ENCODE measurements around the gene PTPA. TPM values are rescaled to one million over a fixed set of nuclear protein-coding genes. Genes with fewer than 3 reads are reported as not detected.

The PTPA gene
- total and polyA plus RNA-seq, 2 donors (not counting 1 experiment from before 2014, with no cell fraction given): 35.0 to 73.9 TPM

GRCh38 chr9:129149442-129149841 lies 38.2 kb downstream of the PTPA start:
- peak overlapping the region; percentile 54 for H3K27ac Mint-ChIP-seq
- H3K9ac ChIP-seq (ENCODE audit: low read length): no peak overlapping the region
- H3K4me2 ChIP-seq (replicated peaks; ENCODE audit: low read depth, low read length, poor library complexity, severe bottlenecking): peak overlapping the region; percentile 20
- ChIA-PET CTCF (interaction anchor here (1.0 to 4.9 kb wide), 6 partner anchors 9 to 462 kb away, joined by 3 to 25 read pairs (median 5); no protein-coding TSS in a partner anchor), POLR2A (no interaction called here)
- H3K27me3 Mint-ChIP-seq: no peaks in the 10 kb centered on the region
- 70% methylated on average over 5 of the region's 6 CpGs for WGBS (ENCODE audit: insufficient coverage)
- ATAC-seq (ENCODE audit: low read depth) (peak; percentile 39), DNase-seq (no peak)
- peaks cover 0 to 16% of the 10 kb centered on the region in 2 experiments for H3K36me3 ChIP-seq (replicated peaks in 1 of 2; ENCODE audit: control extremely low read depth in 1 of 2, control insufficient read depth in 1 of 2, extremely low read depth in 1 of 2, insufficient read depth in 2 of 2, low read length in 1 of 2)
- peaks cover 13% of the 10 kb centered on the region for H3K4me1 Mint-ChIP-seq
- intact Hi-C loops (cut with micrococcal nuclease): no loop called here
- H3K27me3 ChIP-seq (replicated peaks in 1 of 4; ENCODE audit: control extremely low read depth in 1 of 4, control insufficient read depth in 3 of 4, insufficient read depth in 4 of 4, low read length in 3 of 4): no peaks in the 10 kb centered on the region
- no peaks in the 10 kb centered on the region for H3K9me3 Mint-ChIP-seq (ENCODE audit: insufficient read depth)
- H3K4me3 Mint-ChIP-seq: peak overlapping the region; percentile 23
- no peak for TF ChIP-seq EZH2 (IDR thresholded peaks at IDR 0.05; ENCODE audit: borderline replicate concordance, insufficient read depth, low read depth, low read length, poor library complexity, severe bottlenecking)
- TF ChIP-seq CTCF (IDR thresholded peaks at IDR 0.05): no peak
- H3K27ac ChIP-seq (ENCODE audit: low read length in 2 of 2): peak overlapping the region in 1 of 2 donors; percentile 36
- H2AFZ ChIP-seq (ENCODE audit: insufficient read depth, low read depth, low read length, poor library complexity, severe bottlenecking): peak overlapping the region; percentile 1
- no peak overlapping the region for H3K4me3 ChIP-seq (ENCODE audit: control extremely low read depth in 1 of 5, extremely low read depth in 1 of 5, insufficient read depth in 1 of 5, low read depth in 2 of 5, low read length in 4 of 5)
- H3K9me3 ChIP-seq (ENCODE audit: control extremely low read depth in 1 of 3, control insufficient read depth in 2 of 3, insufficient read depth in 1 of 3, low read length in 2 of 3): no peaks in the 10 kb centered on the region
- no peaks in the 10 kb centered on the region for H4K20me1 ChIP-seq (ENCODE audit: control insufficient read depth, insufficient read depth, low read length, poor library complexity, severe bottlenecking)
- H3K4me1 ChIP-seq (ENCODE audit: control insufficient read depth in 2 of 2, insufficient read depth in 2 of 2, low read length in 2 of 2): peaks cover 12 to 17% of the 10 kb centered on the region in 2 donors
- H3K79me2 ChIP-seq (ENCODE audit: control insufficient read depth, insufficient read depth, low read length): peaks cover 6% of the 10 kb centered on the region

GRCh38 chr9:129150122-129150521 lies 38.9 kb downstream of the PTPA start:
- peaks cover 13% of the 10 kb centered on the region for H3K4me1 Mint-ChIP-seq
- H3K4me2 ChIP-seq (replicated peaks; ENCODE audit: low read depth, low read length, poor library complexity, severe bottlenecking): no peak overlapping the region
- H3K9me3 Mint-ChIP-seq (ENCODE audit: insufficient read depth): no peaks in the 10 kb centered on the region

More at GRCh38 chr9:129150122-129150521, 38.9 kb downstream of the PTPA start:
- ATAC-seq (ENCODE audit: low read depth) (no peak), DNase-seq (no peak)
- WGBS (ENCODE audit: insufficient coverage): 93% methylated on average over 10 of the region's 10 CpGs
- Histone ChIP-seq H3K27ac (ENCODE audit: low read length in 2 of 2) (no peak overlapping the region), H3K9me3 (ENCODE audit: control extremely low read depth in 1 of 3, control insufficient read depth in 2 of 3, insufficient read depth in 1 of 3, low read length in 2 of 3) (no peaks in the 10 kb centered on the region), H3K36me3 (replicated peaks in 1 of 2; ENCODE audit: control extremely low read depth in 1 of 2, control insufficient read depth in 1 of 2, extremely low read depth in 1 of 2, insufficient read depth in 2 of 2, low read length in 1 of 2) (peaks cover 0 to 16% of the 10 kb centered on the region in 2 experiments), H3K4me1 (ENCODE audit: control insufficient read depth in 2 of 2, insufficient read depth in 2 of 2, low read length in 2 of 2) (peaks cover 12 to 17% of the 10 kb centered on the region in 2 donors), H3K79me2 (ENCODE audit: control insufficient read depth, insufficient read depth, low read length) (peaks cover 5% of the 10 kb centered on the region), H2AFZ (ENCODE audit: insufficient read depth, low read depth, low read length, poor library complexity, severe bottlenecking) (no peak overlapping the region), H3K4me3 (ENCODE audit: control extremely low read depth in 1 of 5, extremely low read depth in 1 of 5, insufficient read depth in 1 of 5, low read depth in 2 of 5, low read length in 4 of 5) (no peak overlapping the region), H3K27me3 (replicated peaks in 1 of 4; ENCODE audit: control extremely low read depth in 1 of 4, control insufficient read depth in 3 of 4, insufficient read depth in 4 of 4, low read length in 3 of 4) (no peaks in the 10 kb centered on the region), H3K9ac (ENCODE audit: low read length) (no peak overlapping the region), H4K20me1 (ENCODE audit: control insufficient read depth, insufficient read depth, low read length, poor library complexity, severe bottlenecking) (no peaks in the 10 kb centered on the region)
- intact Hi-C loops (cut with micrococcal nuclease): no loop called here
- POLR2A ChIA-PET: interaction anchor here (0.5 kb wide), 1 partner anchor 334 kb away, joined by 4 read pairs; no protein-coding TSS in a partner anchor
- Mint-ChIP-seq H3K27ac (no peak overlapping the region), H3K4me3 (no peak overlapping the region), H3K27me3 (no peaks in the 10 kb centered on the region)
- CTCF ChIA-PET: interaction anchor here (0.5 to 4.9 kb wide), 5 partner anchors 17 to 461 kb away, joined by 3 to 25 read pairs (median 6); no protein-coding TSS in a partner anchor
- no peak for TF ChIP-seq CTCF (IDR thresholded peaks at IDR 0.05)
- TF ChIP-seq EZH2 (IDR thresholded peaks at IDR 0.05; ENCODE audit: borderline replicate concordance, insufficient read depth, low read depth, low read length, poor library complexity, severe bottlenecking): no peak
